ENCODE results near the gene NRXN3.

NRXN3 gene

GRCh38 chr14:79543967-79544697, 1374.0 kb downstream of the NRXN3 start:
- DNase-seq (ENCODE audit: low read depth) = peak; percentile 66

GRCh38 chr14:79544698-79545070, 1374.5 kb downstream of the NRXN3 start:
- peak; percentile 59 for DNase-seq (ENCODE audit: low read depth)

- no peak for DNase-seq (ENCODE audit: low read depth)
These were observed 1378.7 kb downstream of the NRXN3 start for GRCh38 chr14:79548836-79549235.

- DNase-seq (ENCODE audit: low read depth) = peak; percentile 50
These were observed 1379.3 kb downstream of the NRXN3 start for GRCh38 chr14:79549515-79549914.

GRCh38 chr14:79551523-79551922, 1381.3 kb downstream of the NRXN3 start:
- DNase-seq (ENCODE audit: low read depth) = no peak

GRCh38 chr14:79552778-79553177, 1382.6 kb downstream of the NRXN3 start:
- DNase-seq (ENCODE audit: low read depth) = no peak

GRCh38 chr14:79554816-79555215, 1384.6 kb downstream of the NRXN3 start:
- no peak for DNase-seq (ENCODE audit: low read depth)

GRCh38 chr14:79555429-79555828, 1385.3 kb downstream of the NRXN3 start:
- no peak for DNase-seq (ENCODE audit: low read depth)

- DNase-seq (ENCODE audit: low read depth) = no peak
These were observed 1387.1 kb downstream of the NRXN3 start for GRCh38 chr14:79557309-79557708.

GRCh38 chr14:79562185-79562584, 1392.0 kb downstream of the NRXN3 start:
- no peak for DNase-seq (ENCODE audit: low read depth)

GRCh38 chr14:79564371-79564770, 1394.2 kb downstream of the NRXN3 start:
- no peak for DNase-seq (ENCODE audit: low read depth)

- DNase-seq (ENCODE audit: low read depth) = no peak
These were observed 1397.1 kb downstream of the NRXN3 start for GRCh38 chr14:79567306-79567705.

- no peak for DNase-seq (ENCODE audit: low read depth)
These were observed 1398.4 kb downstream of the NRXN3 start for GRCh38 chr14:79568594-79568993.

GRCh38 chr14:79569072-79569471, 1398.9 kb downstream of the NRXN3 start:
- DNase-seq (ENCODE audit: low read depth) = no peak

- DNase-seq (ENCODE audit: low read depth) = no peak
These were observed 1400.5 kb downstream of the NRXN3 start for GRCh38 chr14:79570648-79571047.

GRCh38 chr14:79571366-79571765, 1401.2 kb downstream of the NRXN3 start:
- no peak for DNase-seq (ENCODE audit: low read depth)

- peak; percentile 79 for DNase-seq (ENCODE audit: low read depth)
These were observed 1403.3 kb downstream of the NRXN3 start for GRCh38 chr14:79573486-79573885.

- no peak for DNase-seq (ENCODE audit: low read depth)
These were observed 1404.9 kb downstream of the NRXN3 start for GRCh38 chr14:79575032-79575431.

GRCh38 chr14:79576424-79576823, 1406.3 kb downstream of the NRXN3 start:
- DNase-seq (ENCODE audit: low read depth) = peak; percentile 54

GRCh38 chr14:79578470-79578869, 1408.3 kb downstream of the NRXN3 start:
- peak; percentile 47 for DNase-seq (ENCODE audit: low read depth)

GRCh38 chr14:79580414-79580813, 1410.2 kb downstream of the NRXN3 start:
- no peak for DNase-seq (ENCODE audit: low read depth)

- DNase-seq (ENCODE audit: low read depth) = no peak
These were observed 1410.7 kb downstream of the NRXN3 start for GRCh38 chr14:79580906-79581305.

- peak; percentile 57 for DNase-seq (ENCODE audit: low read depth)
These were observed 1411.9 kb downstream of the NRXN3 start for GRCh38 chr14:79581912-79582576.
